Measurements from ENCODE around the gene CAB39. TPM values are rescaled to one million over a fixed set of nuclear protein-coding genes. Genes with fewer than 3 reads are reported as not detected.

Gene CAB39
- total and polyA plus RNA-seq, 10 donors: 24.4 to 120 (median 80.2) TPM

DNA sequence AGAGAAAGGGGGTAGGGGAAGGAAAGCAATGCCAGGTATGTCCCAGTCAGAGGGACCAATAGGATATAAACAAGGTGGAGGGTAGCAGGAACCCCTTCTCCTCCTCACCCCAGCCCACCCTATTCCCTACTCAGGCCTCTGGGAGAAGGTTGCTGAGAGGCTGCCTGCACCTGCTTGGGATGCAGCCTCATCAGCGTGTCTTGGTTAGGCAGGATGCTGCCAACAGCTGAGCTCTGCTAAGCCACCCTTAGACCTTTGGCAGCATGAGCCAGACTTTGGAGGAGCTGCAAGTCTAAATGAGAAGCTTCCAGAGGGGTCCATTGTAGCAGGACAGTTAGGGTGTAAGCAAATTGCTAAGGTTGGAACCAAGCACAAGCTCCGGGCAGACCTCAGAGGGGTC, 38.2 kb upstream of the CAB39 start:
- H3K36me3 ChIP-seq: no peaks in the 10 kb centered on the region
- no peak overlapping the region for H3K27ac ChIP-seq
- intact Hi-C loops (cut with DNase I; ENCODE audit: low total_unique reads): no loop called here
- DNase-seq: no peak
- 86 to 97% (median 90%) methylated on average over 2 of the region's 2 CpGs for WGBS, 5 donors
- peaks cover 0 to 15% (median 9%) of the 10 kb centered on the region in 8 donors for H3K9me3 ChIP-seq
- TF ChIP-seq, protein P1, sequence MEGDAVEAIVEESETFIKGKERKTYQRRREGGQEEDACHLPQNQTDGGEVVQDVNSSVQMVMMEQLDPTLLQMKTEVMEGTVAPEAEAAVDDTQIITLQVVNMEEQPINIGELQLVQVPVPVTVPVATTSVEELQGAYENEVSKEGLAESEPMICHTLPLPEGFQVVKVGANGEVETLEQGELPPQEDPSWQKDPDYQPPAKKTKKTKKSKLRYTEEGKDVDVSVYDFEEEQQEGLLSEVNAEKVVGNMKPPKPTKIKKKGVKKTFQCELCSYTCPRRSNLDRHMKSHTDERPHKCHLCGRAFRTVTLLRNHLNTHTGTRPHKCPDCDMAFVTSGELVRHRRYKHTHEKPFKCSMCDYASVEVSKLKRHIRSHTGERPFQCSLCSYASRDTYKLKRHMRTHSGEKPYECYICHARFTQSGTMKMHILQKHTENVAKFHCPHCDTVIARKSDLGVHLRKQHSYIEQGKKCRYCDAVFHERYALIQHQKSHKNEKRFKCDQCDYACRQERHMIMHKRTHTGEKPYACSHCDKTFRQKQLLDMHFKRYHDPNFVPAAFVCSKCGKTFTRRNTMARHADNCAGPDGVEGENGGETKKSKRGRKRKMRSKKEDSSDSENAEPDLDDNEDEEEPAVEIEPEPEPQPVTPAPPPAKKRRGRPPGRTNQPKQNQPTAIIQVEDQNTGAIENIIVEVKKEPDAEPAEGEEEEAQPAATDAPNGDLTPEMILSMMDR (IDR thresholded peaks at IDR 0.05 in 8 of 11, conservative IDR thresholded peaks at IDR 0.05 in 3 of 11): no peak
- no peak for TF ChIP-seq POLR2AphosphoS5 (IDR thresholded peaks at IDR 0.05)
- H3K4me1 ChIP-seq: peaks cover 0 to 21% (median 4%) of the 10 kb centered on the region in 6 donors
- H3K27me3 ChIP-seq (replicated peaks in 1 of 7): peaks cover 0 to 3% (median 0%) of the 10 kb centered on the region in 7 donors
- no peak overlapping the region for H3K4me3 ChIP-seq

DNA sequence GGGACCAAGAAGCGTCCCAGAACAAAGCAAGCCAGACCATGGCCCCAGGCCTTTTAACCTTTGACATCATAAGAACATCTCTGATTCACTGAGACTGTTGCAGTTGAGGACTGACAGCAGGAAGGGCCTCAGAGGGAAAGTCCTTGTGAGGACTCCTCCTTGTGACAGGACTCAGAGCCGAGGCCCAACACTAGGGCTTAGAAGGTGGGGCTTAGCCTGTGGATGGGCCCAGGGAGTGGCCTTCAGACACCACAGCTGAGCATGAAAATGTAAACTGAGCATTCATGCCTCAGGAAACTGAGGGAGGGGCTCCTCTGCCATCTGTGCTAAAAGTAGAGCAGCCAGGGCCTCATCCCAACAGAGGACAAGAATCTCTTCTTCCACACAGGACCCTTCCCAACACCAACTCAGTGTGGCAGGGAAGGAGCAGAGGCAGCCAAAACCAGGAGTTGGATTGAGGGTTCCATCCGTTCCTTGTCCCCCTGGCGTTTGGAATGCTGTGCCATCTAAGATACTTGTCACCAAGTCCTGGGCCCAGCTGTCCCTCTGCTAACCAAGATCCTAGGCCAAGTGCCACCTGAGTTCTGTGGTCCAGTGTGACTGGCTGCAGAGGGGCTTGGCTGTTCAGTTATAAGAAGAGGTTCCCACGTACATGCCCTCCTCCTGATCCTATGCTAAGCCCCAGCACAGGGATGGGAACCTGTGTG, 37.5 kb upstream of the CAB39 start:
- 72 to 90% (median 86%) methylated on average over 4 to 5 of the region's 5 CpGs for WGBS, 5 donors
- intact Hi-C loops (cut with DNase I; ENCODE audit: low total_unique reads): no loop called here

DNA sequence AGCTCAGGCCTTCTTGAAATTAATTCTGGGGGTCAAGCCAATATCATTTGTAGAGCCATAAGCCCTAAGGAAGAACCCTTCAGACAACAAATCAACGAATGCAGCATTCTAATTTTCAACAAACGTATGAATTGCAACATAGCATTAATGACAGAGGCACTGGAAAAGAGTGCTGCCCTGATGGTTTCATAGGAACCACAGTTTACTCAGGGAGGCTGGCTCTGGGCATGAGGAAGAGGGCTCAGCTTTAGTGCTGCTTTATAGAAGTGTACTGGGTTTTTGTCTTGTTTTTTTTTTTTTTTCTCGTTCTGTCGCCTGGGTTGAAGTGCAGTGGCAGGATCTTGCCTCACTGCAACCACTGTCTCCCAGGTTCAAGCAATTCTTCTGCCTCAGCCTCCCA, 36.1 kb upstream of the CAB39 start:
- WGBS, 5 donors: 59 to 85% (median 64%) methylated on average over 4 of the region's 4 CpGs
- TF ChIP-seq, protein P1 (IDR thresholded peaks at IDR 0.05 in 8 of 11, conservative IDR thresholded peaks at IDR 0.05 in 3 of 11): no peak
- TF ChIP-seq POLR2AphosphoS5 (IDR thresholded peaks at IDR 0.05) (no peak), POLR2A (IDR thresholded peaks at IDR 0.05) (no peak)
- intact Hi-C loops (cut with DNase I; ENCODE audit: low total_unique reads): no loop called here
- H3K36me3 ChIP-seq: no peaks in the 10 kb centered on the region
- peaks cover 0 to 15% (median 9%) of the 10 kb centered on the region in 8 donors for H3K9me3 ChIP-seq
- H3K4me3 ChIP-seq: no peak overlapping the region
- H3K27me3 ChIP-seq (replicated peaks in 1 of 7): peaks cover 0 to 3% (median 0%) of the 10 kb centered on the region in 7 donors
- DNase-seq: no peak
- peaks cover 0 to 12% (median 0%) of the 10 kb centered on the region in 6 donors for H3K4me1 ChIP-seq
- no peak overlapping the region for H3K27ac ChIP-seq

More for the DNA sequence above, 37.5 kb upstream of the CAB39 start:
- no peak for DNase-seq
- no peaks in the 10 kb centered on the region for H3K36me3 ChIP-seq
- no peak overlapping the region for H3K4me3 ChIP-seq
- TF ChIP-seq, protein P1 (IDR thresholded peaks at IDR 0.05 in 8 of 11, conservative IDR thresholded peaks at IDR 0.05 in 3 of 11): no peak
- no peak for TF ChIP-seq POLR2AphosphoS5 (IDR thresholded peaks at IDR 0.05)
- TF ChIP-seq POLR2A (IDR thresholded peaks at IDR 0.05): no peak
- H3K27me3 ChIP-seq (replicated peaks in 1 of 7): peaks cover 0 to 3% (median 0%) of the 10 kb centered on the region in 7 donors
- H3K4me1 ChIP-seq: peaks cover 0 to 14% (median 0%) of the 10 kb centered on the region in 6 donors
- H3K27ac ChIP-seq: no peak overlapping the region
- H3K9me3 ChIP-seq: peaks cover 0 to 15% (median 9%) of the 10 kb centered on the region in 8 donors

DNA sequence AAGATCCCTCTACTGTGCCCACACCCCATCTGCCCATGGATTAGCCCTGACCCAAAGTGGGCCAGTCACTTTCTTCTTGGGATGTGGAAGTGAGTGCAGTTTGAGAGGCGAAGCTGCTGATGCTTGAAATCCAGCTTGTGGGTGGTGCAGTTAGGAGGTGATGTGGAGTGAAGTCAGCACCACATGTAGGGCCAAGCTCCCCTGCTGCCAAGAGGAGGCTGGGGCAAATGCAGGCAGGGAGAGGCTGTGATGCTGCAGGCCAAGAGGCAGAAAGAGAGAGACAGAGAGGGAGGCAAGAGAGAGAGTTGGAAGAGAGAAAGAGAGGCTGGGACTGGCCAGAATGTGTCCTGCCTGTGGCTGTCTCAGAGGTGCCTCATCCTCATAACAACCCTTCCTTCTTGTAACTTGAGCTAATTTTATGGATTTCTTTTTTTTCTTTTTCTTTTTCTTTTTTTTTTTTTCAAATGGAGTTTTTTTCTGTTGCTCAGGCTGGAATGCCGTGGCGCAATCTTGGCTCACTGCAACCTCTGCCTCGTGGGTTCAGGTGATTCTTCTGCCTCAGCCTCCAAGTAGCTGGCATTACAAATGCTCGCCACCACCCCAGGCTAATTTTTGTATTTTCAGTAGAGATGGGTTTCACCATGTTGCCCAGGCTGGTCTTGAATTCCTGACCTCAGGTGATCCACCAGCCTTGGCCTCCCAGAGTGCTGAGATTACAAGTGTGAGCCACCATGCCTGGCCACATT, 35.3 kb upstream of the CAB39 start:
- no peak for TF ChIP-seq POLR2AphosphoS5 (IDR thresholded peaks at IDR 0.05)
- TF ChIP-seq POLR2A (IDR thresholded peaks at IDR 0.05): no peak
- TF ChIP-seq, protein P1 (IDR thresholded peaks at IDR 0.05 in 8 of 11, conservative IDR thresholded peaks at IDR 0.05 in 3 of 11): no peak
- H3K27ac ChIP-seq: peak overlapping the region in 2 of 8 donors; percentile 49 to 50
- H3K4me1 ChIP-seq: peaks cover 0 to 12% (median 0%) of the 10 kb centered on the region in 6 donors
- H3K4me3 ChIP-seq: no peak overlapping the region
- no peaks in the 10 kb centered on the region for H3K36me3 ChIP-seq
- intact Hi-C loops (cut with DNase I; ENCODE audit: low total_unique reads): no loop called here
- WGBS, 5 donors: 81 to 98% (median 91%) methylated on average over 5 of the region's 5 CpGs
- peaks cover 0 to 16% (median 9%) of the 10 kb centered on the region in 8 donors for H3K9me3 ChIP-seq
- peaks cover 0 to 3% (median 0%) of the 10 kb centered on the region in 7 donors for H3K27me3 ChIP-seq (replicated peaks in 1 of 7)
- no peak for DNase-seq

Measured in spleen (tissue), 11 donors.